Breast epithelium (tissue), 3 donors: ENCODE measurements around the gene DCAF17.

ENCODE experiments used
- POLR2A ChIP-seq: fragments of 450-650 bp; IDR thresholded peaks from one replicate; pipeline ENCODE4 v1.6.1; 2016; ENCODE audit warnings: antibody characterized with exemption, mild to moderate bottlenecking, moderate library complexity
- POLR2AphosphoS5 ChIP-seq, 3 donors: sonication (generic); formaldehyde crosslinking; IDR thresholded peaks; one replicate each; pipeline ENCODE4 v1.6.1; 2017; ENCODE audit warnings: antibody characterized with exemption in 3 of 3
- TF ChIP-seq, protein P1 (sequence below), 3 donors: fragments of 450-650 bp; IDR thresholded peaks; one replicate each; pipeline ENCODE4 v1.5.1; 2016 to 2017; ENCODE audit warnings: antibody characterized with exemption in 3 of 3, mild to moderate bottlenecking in 3 of 3, moderate library complexity in 3 of 3

DNA sequence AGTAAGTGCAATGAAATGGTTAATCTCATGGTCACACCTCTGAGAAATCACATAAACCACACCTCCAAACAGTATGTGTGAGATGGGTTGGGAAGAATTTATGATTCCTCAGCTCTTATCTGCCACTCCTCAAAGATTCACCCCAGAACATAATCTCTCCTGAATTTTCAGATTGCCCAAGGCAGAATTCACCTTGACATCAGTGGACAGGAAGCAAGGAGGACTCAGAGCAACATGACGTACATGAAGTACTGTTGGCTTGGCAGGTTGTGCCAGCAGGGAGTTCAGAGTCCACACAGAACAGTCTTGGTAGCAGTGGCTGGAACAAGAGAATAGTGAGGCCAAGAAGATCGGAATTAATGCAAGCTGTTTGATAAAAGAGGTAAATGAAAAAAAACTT is 56.6 kb downstream of the DCAF17 start:
- TF ChIP-seq, protein P1, sequence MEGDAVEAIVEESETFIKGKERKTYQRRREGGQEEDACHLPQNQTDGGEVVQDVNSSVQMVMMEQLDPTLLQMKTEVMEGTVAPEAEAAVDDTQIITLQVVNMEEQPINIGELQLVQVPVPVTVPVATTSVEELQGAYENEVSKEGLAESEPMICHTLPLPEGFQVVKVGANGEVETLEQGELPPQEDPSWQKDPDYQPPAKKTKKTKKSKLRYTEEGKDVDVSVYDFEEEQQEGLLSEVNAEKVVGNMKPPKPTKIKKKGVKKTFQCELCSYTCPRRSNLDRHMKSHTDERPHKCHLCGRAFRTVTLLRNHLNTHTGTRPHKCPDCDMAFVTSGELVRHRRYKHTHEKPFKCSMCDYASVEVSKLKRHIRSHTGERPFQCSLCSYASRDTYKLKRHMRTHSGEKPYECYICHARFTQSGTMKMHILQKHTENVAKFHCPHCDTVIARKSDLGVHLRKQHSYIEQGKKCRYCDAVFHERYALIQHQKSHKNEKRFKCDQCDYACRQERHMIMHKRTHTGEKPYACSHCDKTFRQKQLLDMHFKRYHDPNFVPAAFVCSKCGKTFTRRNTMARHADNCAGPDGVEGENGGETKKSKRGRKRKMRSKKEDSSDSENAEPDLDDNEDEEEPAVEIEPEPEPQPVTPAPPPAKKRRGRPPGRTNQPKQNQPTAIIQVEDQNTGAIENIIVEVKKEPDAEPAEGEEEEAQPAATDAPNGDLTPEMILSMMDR (IDR thresholded peaks at IDR 0.05), result no peak
- TF ChIP-seq POLR2A, result no peak
- TF ChIP-seq POLR2AphosphoS5 (IDR thresholded peaks at IDR 0.05), result no peak
